AG09309 (cell line): ENCODE data around the gene SIX4.

Source experiments
- DNase-seq: peaks from one replicate; pipeline ENCODE4 v3.0.0-alpha.2; 2010; ENCODE audit warnings: low read depth
- H3K4me3 ChIP-seq: 2 replicates; pipeline ENCODE4 v1.5.1; 2011; ENCODE audit warnings: mild to moderate bottlenecking, low read depth, low read length, moderate library complexity; ENCODE audit not compliant: control insufficient read depth
- CTCF ChIP-seq: IDR thresholded peaks from 2 replicates; pipeline ENCODE4 v1.5.1; 2011; ENCODE audit warnings: mild to moderate bottlenecking, low read depth, low read length, inconsistent platforms; ENCODE audit not compliant: insufficient read depth, control insufficient read depth; ENCODE audit errors: missing control alignments

Gene SIX4

GRCh38 chr14:60710494-60710893, 13.7 kb downstream of the SIX4 start:
- H3K4me3 ChIP-seq = no peak overlapping the region
- TF ChIP-seq CTCF = no peak
- DNase-seq = no peak

GRCh38 chr14:60707858-60708257, 16.3 kb downstream of the SIX4 start:
- H3K4me3 ChIP-seq = no peak overlapping the region
- no peak for DNase-seq
- TF ChIP-seq CTCF = no peak

GRCh38 chr14:60705100-60705499, 19.1 kb downstream of the SIX4 start:
- H3K4me3 ChIP-seq = no peak overlapping the region
- TF ChIP-seq CTCF = no peak
- no peak for DNase-seq

GRCh38 chr14:60700598-60700997, 23.6 kb downstream of the SIX4 start:
- no peak for DNase-seq
- no peak for TF ChIP-seq CTCF
- H3K4me3 ChIP-seq = no peak overlapping the region

GRCh38 chr14:60695327-60695726, 28.8 kb downstream of the SIX4 start:
- no peak for DNase-seq
- no peak for TF ChIP-seq CTCF
- no peak overlapping the region for H3K4me3 ChIP-seq

- no peak overlapping the region for H3K4me3 ChIP-seq
- no peak for DNase-seq
- TF ChIP-seq CTCF = no peak
Observed at GRCh38 chr14:60691383-60692113, 32.6 kb downstream of the SIX4 start.
